ENCODE data around the gene HEXIM1. TPM values are rescaled to one million over a fixed set of nuclear protein-coding genes. Genes with fewer than 3 reads are reported as not detected.

HEXIM1 gene
- total and polyA plus RNA-seq, 2 donors = 8.8 to 33.9 TPM

- Histone ChIP-seq H3K27me3 (ENCODE audit: control insufficient read depth in 2 of 2, insufficient read depth in 1 of 2, low read length in 1 of 2) (no peaks in the 10 kb centered on the region), H3K27ac (ENCODE audit: low read depth in 1 of 2, low read length in 1 of 2) (peak overlapping the region; percentile 89 to 98), H3K4me1 (ENCODE audit: control insufficient read depth in 2 of 2, insufficient read depth in 2 of 2, low read length in 2 of 2) (peaks cover 21 to 46% of the 10 kb centered on the region in 2 donors), H3K9me3 (ENCODE audit: control insufficient read depth in 2 of 2, insufficient read depth in 1 of 2, low read length in 1 of 2) (no peaks in the 10 kb centered on the region), H3K36me3 (ENCODE audit: control insufficient read depth in 2 of 2, insufficient read depth in 2 of 2, low read length in 1 of 2) (peaks cover 4 to 6% of the 10 kb centered on the region in 2 donors), H3K4me3 (ENCODE audit: low read length in 2 of 2) (peak overlapping the region; percentile 36 to 54)
- peak in 6 of 9 donors; percentile 29 to 84 (median 66) for DNase-seq (ENCODE audit: low read depth in 6 of 9, low spot score in 9 of 9)
- WGBS = 39% methylated on average over 20 of the region's 20 CpGs
Measured at GRCh38 chr17:45171338-45172231, 23.3 kb downstream of the HEXIM1 start.

- Histone ChIP-seq H3K27me3 (ENCODE audit: control insufficient read depth in 2 of 2, insufficient read depth in 1 of 2, low read length in 1 of 2) (no peaks in the 10 kb centered on the region), H3K4me1 (ENCODE audit: control insufficient read depth in 2 of 2, insufficient read depth in 2 of 2, low read length in 2 of 2) (peaks cover 21 to 46% of the 10 kb centered on the region in 2 donors), H3K27ac (ENCODE audit: low read depth in 1 of 2, low read length in 1 of 2) (peak overlapping the region; percentile 89 to 98), H3K36me3 (ENCODE audit: control insufficient read depth in 2 of 2, insufficient read depth in 2 of 2, low read length in 1 of 2) (peaks cover 4 to 6% of the 10 kb centered on the region in 2 donors), H3K9me3 (ENCODE audit: control insufficient read depth in 2 of 2, insufficient read depth in 1 of 2, low read length in 1 of 2) (no peaks in the 10 kb centered on the region), H3K4me3 (ENCODE audit: low read length in 2 of 2) (peak overlapping the region; percentile 36 to 54)
- DNase-seq (ENCODE audit: low read depth in 6 of 9, low spot score in 9 of 9) = peak in 1 of 9 donors; percentile 20
- WGBS = 87% methylated on average over 5 of the region's 5 CpGs
Measured at GRCh38 chr17:45172232-45172540, 23.9 kb downstream of the HEXIM1 start.

DNA sequence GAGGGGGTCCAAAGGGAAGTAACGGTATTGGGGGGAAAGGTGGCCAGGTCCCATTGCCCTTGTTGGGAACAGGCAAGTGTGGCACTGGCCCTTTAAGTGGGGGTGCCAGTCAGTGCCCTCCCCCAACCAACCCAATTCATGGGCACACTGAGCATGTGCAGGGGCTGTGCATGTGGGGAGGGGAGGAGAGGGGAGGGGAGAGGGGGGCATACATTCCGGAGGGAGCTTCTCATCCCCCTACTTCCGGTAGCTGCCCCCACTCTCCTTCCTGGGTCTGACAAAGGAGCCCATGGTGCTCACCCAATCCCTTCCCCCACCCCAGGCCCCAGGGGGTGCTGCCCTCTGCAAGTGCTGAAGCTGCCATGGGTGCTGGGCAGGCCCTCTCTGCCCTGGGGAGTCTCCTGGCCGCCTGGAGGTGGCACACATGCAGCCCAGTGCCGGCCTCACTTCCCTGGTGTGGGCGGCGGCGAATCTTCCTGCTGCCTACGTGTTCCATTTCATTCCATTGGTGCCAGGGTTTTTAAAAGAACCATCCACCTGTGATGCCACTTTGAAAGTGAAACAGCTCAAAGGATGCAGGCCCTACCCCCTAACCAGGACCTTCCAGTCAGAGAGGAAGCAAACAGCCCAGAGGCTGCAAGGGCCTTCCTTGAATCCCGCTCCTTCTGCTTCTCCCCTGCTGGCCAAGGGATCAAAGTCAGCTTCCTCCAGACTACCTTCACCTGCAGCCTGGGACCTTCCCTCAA lies 24.4 kb downstream of the HEXIM1 start:
- peaks cover 21 to 46% of the 10 kb centered on the region in 2 donors for H3K4me1 ChIP-seq (ENCODE audit: control insufficient read depth in 2 of 2, insufficient read depth in 2 of 2, low read length in 2 of 2)
- H3K4me3 ChIP-seq (ENCODE audit: low read length in 2 of 2) = peak overlapping the region; percentile 36 to 54
- no peaks in the 10 kb centered on the region for H3K27me3 ChIP-seq (ENCODE audit: control insufficient read depth in 2 of 2, insufficient read depth in 1 of 2, low read length in 1 of 2)
- peak in 8 of 9 donors; percentile 73 to 94 (median 85) for DNase-seq (ENCODE audit: low read depth in 6 of 9, low spot score in 9 of 9)
- H3K27ac ChIP-seq (ENCODE audit: low read depth in 1 of 2, low read length in 1 of 2) = peak overlapping the region; percentile 89 to 98
- WGBS = 7% methylated on average over 10 of the region's 10 CpGs
- peaks cover 4 to 6% of the 10 kb centered on the region in 2 donors for H3K36me3 ChIP-seq (ENCODE audit: control insufficient read depth in 2 of 2, insufficient read depth in 2 of 2, low read length in 1 of 2)
- H3K9me3 ChIP-seq (ENCODE audit: control insufficient read depth in 2 of 2, insufficient read depth in 1 of 2, low read length in 1 of 2) = no peaks in the 10 kb centered on the region

GRCh38 chr17:45175759-45176115 lies 27.5 kb downstream of the HEXIM1 start:
- H3K9me3 ChIP-seq (ENCODE audit: control insufficient read depth in 2 of 2, insufficient read depth in 1 of 2, low read length in 1 of 2) = no peaks in the 10 kb centered on the region
- no peak for DNase-seq (ENCODE audit: low read depth in 6 of 9, low spot score in 9 of 9)
- no peaks in the 10 kb centered on the region for H3K36me3 ChIP-seq (ENCODE audit: control insufficient read depth in 2 of 2, insufficient read depth in 2 of 2, low read length in 1 of 2)
- whole genome bisulfite sequencing = 96% methylated on average over 3 of the region's 3 CpGs
- no peaks in the 10 kb centered on the region for H3K27me3 ChIP-seq (ENCODE audit: control insufficient read depth in 2 of 2, insufficient read depth in 1 of 2, low read length in 1 of 2)
- H3K4me1 ChIP-seq (ENCODE audit: control insufficient read depth in 2 of 2, insufficient read depth in 2 of 2, low read length in 2 of 2) = peaks cover 21 to 34% of the 10 kb centered on the region in 2 donors
- no peak overlapping the region for H3K4me3 ChIP-seq (ENCODE audit: low read length in 2 of 2)
- H3K27ac ChIP-seq (ENCODE audit: low read depth in 1 of 2, low read length in 1 of 2) = peak overlapping the region; percentile 13 to 49

DNA sequence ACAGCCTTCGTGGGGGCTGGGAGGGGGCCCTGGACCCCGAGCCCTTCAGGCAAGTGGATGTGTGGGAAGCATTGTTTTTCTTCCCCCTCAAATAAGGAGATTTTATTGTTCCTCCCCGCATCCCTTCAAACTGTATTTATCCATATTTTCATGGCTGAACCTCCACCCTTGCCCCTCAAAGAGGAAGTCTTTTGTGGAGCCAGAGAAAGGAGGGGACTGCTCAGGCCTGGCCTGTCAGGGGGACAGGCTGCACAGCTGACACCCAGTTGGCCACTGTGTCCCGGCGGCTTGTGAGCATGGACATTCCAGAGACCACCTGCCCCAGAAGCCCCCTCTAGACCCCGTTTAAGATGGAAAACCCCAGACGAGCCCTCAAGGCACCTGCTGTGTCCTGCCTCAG lies 29.3 kb downstream of the HEXIM1 start:
- H3K36me3 ChIP-seq (ENCODE audit: control insufficient read depth in 2 of 2, insufficient read depth in 2 of 2, low read length in 1 of 2) = no peaks in the 10 kb centered on the region
- no peak overlapping the region for H3K27ac ChIP-seq (ENCODE audit: low read depth in 1 of 2, low read length in 1 of 2)
- H3K4me1 ChIP-seq (ENCODE audit: control insufficient read depth in 2 of 2, insufficient read depth in 2 of 2, low read length in 2 of 2) = peaks cover 8 to 16% of the 10 kb centered on the region in 2 donors
- 98% methylated on average over 7 of the region's 7 CpGs for WGBS
- DNase-seq (ENCODE audit: low read depth in 6 of 9, low spot score in 9 of 9) = no peak
- H3K27me3 ChIP-seq (ENCODE audit: control insufficient read depth in 2 of 2, insufficient read depth in 1 of 2, low read length in 1 of 2) = no peaks in the 10 kb centered on the region
- H3K4me3 ChIP-seq (ENCODE audit: low read length in 2 of 2) = no peak overlapping the region
- H3K9me3 ChIP-seq (ENCODE audit: control insufficient read depth in 2 of 2, insufficient read depth in 1 of 2, low read length in 1 of 2) = peaks cover 0 to 3% of the 10 kb centered on the region in 2 donors

- no peak for DNase-seq (ENCODE audit: low read depth in 6 of 9, low spot score in 9 of 9)
- no peak overlapping the region for H3K27ac ChIP-seq (ENCODE audit: low read depth in 1 of 2, low read length in 1 of 2)
- H3K4me1 ChIP-seq (ENCODE audit: control insufficient read depth in 2 of 2, insufficient read depth in 2 of 2, low read length in 2 of 2) = no peaks in the 10 kb centered on the region
- H3K4me3 ChIP-seq (ENCODE audit: low read length in 2 of 2) = no peak overlapping the region
- peaks cover 0 to 3% of the 10 kb centered on the region in 2 donors for H3K9me3 ChIP-seq (ENCODE audit: control insufficient read depth in 2 of 2, insufficient read depth in 1 of 2, low read length in 1 of 2)
- H3K27me3 ChIP-seq (ENCODE audit: control insufficient read depth in 2 of 2, insufficient read depth in 1 of 2, low read length in 1 of 2) = no peaks in the 10 kb centered on the region
- no peaks in the 10 kb centered on the region for H3K36me3 ChIP-seq (ENCODE audit: control insufficient read depth in 2 of 2, insufficient read depth in 2 of 2, low read length in 1 of 2)
- 96% methylated on average over 5 of the region's 5 CpGs for WGBS
Measured at GRCh38 chr17:45184144-45184543, 35.9 kb downstream of the HEXIM1 start.

DNA sequence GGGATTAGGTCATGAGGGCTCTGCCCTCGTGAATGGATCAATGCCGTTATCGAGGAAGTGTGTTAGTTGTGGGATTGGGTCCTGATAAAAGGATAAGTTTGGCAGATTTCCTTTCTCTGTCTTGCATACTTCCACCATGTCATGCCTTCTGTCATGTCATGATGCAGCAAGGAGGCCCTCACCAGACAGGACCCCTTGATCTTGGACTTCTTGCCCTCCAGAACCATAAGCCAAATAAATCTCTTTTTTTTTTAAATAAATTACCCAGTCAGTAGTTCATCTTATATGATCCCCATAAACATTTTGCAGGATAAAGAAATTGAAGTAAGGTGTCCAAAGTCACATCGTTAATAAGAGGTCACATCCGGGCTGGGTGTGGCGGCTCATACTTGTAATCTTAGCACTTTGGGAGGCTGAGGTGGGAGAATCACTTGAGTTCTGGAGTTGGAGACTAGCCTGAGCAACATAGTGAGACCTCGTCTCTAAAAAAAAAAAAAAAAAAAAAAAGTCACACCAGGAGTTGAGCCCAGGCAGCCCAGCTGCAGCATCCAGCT lies 38.6 kb downstream of the HEXIM1 start:
- 95% methylated on average over 7 of the region's 7 CpGs for WGBS
- no peaks in the 10 kb centered on the region for H3K36me3 ChIP-seq (ENCODE audit: control insufficient read depth in 2 of 2, insufficient read depth in 2 of 2, low read length in 1 of 2)
- no peaks in the 10 kb centered on the region for H3K4me1 ChIP-seq (ENCODE audit: control insufficient read depth in 2 of 2, insufficient read depth in 2 of 2, low read length in 2 of 2)
- no peak for DNase-seq (ENCODE audit: low read depth in 6 of 9, low spot score in 9 of 9)
- no peak overlapping the region for H3K4me3 ChIP-seq (ENCODE audit: low read length in 2 of 2)
- peaks cover 0 to 3% of the 10 kb centered on the region in 2 donors for H3K9me3 ChIP-seq (ENCODE audit: control insufficient read depth in 2 of 2, insufficient read depth in 1 of 2, low read length in 1 of 2)
- no peaks in the 10 kb centered on the region for H3K27me3 ChIP-seq (ENCODE audit: control insufficient read depth in 2 of 2, insufficient read depth in 1 of 2, low read length in 1 of 2)
- H3K27ac ChIP-seq (ENCODE audit: low read depth in 1 of 2, low read length in 1 of 2) = no peak overlapping the region

DNA sequence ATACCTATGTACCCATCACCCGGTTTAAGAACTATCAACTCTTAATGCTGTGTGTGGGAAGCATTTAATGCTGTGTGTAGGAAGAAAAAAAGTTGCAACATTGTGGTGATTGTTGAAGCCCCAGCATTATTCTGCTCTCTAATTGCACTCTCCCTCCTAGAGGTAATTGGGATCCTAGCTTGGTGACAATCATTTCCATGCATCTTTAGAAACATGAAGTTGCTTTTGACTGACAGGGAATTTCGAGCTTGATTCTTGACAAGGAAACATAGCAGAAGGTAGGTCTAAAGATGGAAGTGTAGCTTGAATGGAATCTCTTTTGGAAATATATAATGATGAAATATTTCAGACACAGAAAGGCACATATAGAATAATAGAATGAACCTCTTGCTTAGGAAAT lies 40.7 kb downstream of the HEXIM1 start:
- H3K27ac ChIP-seq (ENCODE audit: low read depth in 1 of 2, low read length in 1 of 2) = no peak overlapping the region
- H3K9me3 ChIP-seq (ENCODE audit: control insufficient read depth in 2 of 2, insufficient read depth in 1 of 2, low read length in 1 of 2) = no peaks in the 10 kb centered on the region
- 79% methylated on average over 2 of the region's 2 CpGs for WGBS
- H3K4me1 ChIP-seq (ENCODE audit: control insufficient read depth in 2 of 2, insufficient read depth in 2 of 2, low read length in 2 of 2) = no peaks in the 10 kb centered on the region
- no peak overlapping the region for H3K4me3 ChIP-seq (ENCODE audit: low read length in 2 of 2)
- no peaks in the 10 kb centered on the region for H3K27me3 ChIP-seq (ENCODE audit: control insufficient read depth in 2 of 2, insufficient read depth in 1 of 2, low read length in 1 of 2)
- DNase-seq (ENCODE audit: low read depth in 6 of 9, low spot score in 9 of 9) = no peak
- no peaks in the 10 kb centered on the region for H3K36me3 ChIP-seq (ENCODE audit: control insufficient read depth in 2 of 2, insufficient read depth in 2 of 2, low read length in 1 of 2)

Measured in thymus (tissue), 11 donors.